Vagina (tissue), 2 donors: ENCODE results near the gene CRADD. TPM values are rescaled to one million over a fixed set of nuclear protein-coding genes. Genes with fewer than 3 reads are reported as not detected.
"Not testable (repeated sequence)": the region's sequence is repeated elsewhere in the genome, so short reads cannot be mapped to it uniquely, and the experiment has no call there.

ENCODE experiments used
- DNase-seq, 2 donors: peaks; one replicate each; pipeline ENCODE4 v3.0.0-alpha.2; 2017; ENCODE audit errors: extremely low spot score in 2 of 2
- H3K27ac ChIP-seq: fragments of 200-600 bp; sonication (generic); one replicate; pipeline ENCODE4 v1.5.1; 2019
- H3K27me3 ChIP-seq: fragments of 200-600 bp; sonication (generic); one replicate; pipeline ENCODE4 v1.5.1; 2019
- H3K36me3 ChIP-seq, 2 donors: fragments of 200-600 bp; sonication (generic); one replicate each; pipeline ENCODE4 v1.5.1; 2017 to 2019
- H3K4me1 ChIP-seq: fragments of 200-600 bp; sonication (generic); one replicate; pipeline ENCODE4 v1.5.1; 2019
- H3K4me3 ChIP-seq, 2 donors: fragments of 200-600 bp; sonication (generic); 1 replicate in 1 of 2; 2 replicates in 1 of 2; pipeline ENCODE4 v1.5.1; 2016 to 2019
- H3K9me3 ChIP-seq: fragments of 200-600 bp; sonication (generic); one replicate; pipeline ENCODE4 v1.5.1; 2019
- CTCF ChIP-seq, 3 experiments: fragments of 450-650 bp in 2 of 3; fragments of 200-600 bp in 1 of 3; sonication (generic) in 1 of 3; IDR thresholded peaks; one replicate each; pipeline ENCODE4 v1.5.1; 2017 to 2019; ENCODE audit warnings: antibody characterized with exemption in 3 of 3, mild to moderate bottlenecking in 2 of 3, moderate library complexity in 2 of 3
- POLR2A ChIP-seq, 2 donors: fragments of 450-650 bp; IDR thresholded peaks; one replicate each; pipeline ENCODE4 v1.6.1; 2017; ENCODE audit warnings: antibody characterized with exemption in 2 of 2, mild to moderate bottlenecking in 2 of 2, moderate library complexity in 2 of 2
- POLR2AphosphoS5 ChIP-seq, 2 donors: sonication (generic); formaldehyde crosslinking; IDR thresholded peaks; one replicate each; pipeline ENCODE4 v1.9.0; 2017; ENCODE audit warnings: antibody characterized with exemption in 2 of 2, mild to moderate bottlenecking in 2 of 2, low read depth in 1 of 2; ENCODE audit not compliant: insufficient read depth in 1 of 2
- intact Hi-C: fragments of 100-400 bp; cut with DNase I; formaldehyde crosslinking; loops from one replicate; pipeline ENCODE4 v1.15.1; 2023
- total RNA-seq: library from RNA; depleted of rRNA; stranded (reverse); fragments of >200 nt; gene quantifications from one replicate; pipeline ENCODE4 v1.2.3, GENCODE V29; 2016

CRADD gene
- total RNA-seq, 1 donor from 2014 or later: 40.8 TPM

GRCh38 chr12:93880853-93881522, 203.8 kb downstream of the CRADD start:
- no peaks in the 10 kb centered on the region for H3K36me3 ChIP-seq

GRCh38 chr12:93882763-93883162, 205.6 kb downstream of the CRADD start:
- H3K4me3 ChIP-seq: no peak overlapping the region
- no peaks in the 10 kb centered on the region for H3K36me3 ChIP-seq
- H3K9me3 ChIP-seq: no peaks in the 10 kb centered on the region
- no peak for DNase-seq
- no peaks in the 10 kb centered on the region for H3K27me3 ChIP-seq
- H3K27ac ChIP-seq: no peak overlapping the region
- no peaks in the 10 kb centered on the region for H3K4me1 ChIP-seq
- intact Hi-C loops: no loop called here
- TF ChIP-seq CTCF (IDR thresholded peaks at IDR 0.05) (no peak), POLR2AphosphoS5 (IDR thresholded peaks at IDR 0.05; ENCODE audit: insufficient read depth in 1 of 2, low read depth in 1 of 2) (no peak), POLR2A (IDR thresholded peaks at IDR 0.05) (no peak)

More at GRCh38 chr12:93880853-93881522, 203.8 kb downstream of the CRADD start:
- H3K9me3 ChIP-seq: no peaks in the 10 kb centered on the region
- no peaks in the 10 kb centered on the region for H3K27me3 ChIP-seq
- intact Hi-C loops: no loop called here
- no peak overlapping the region for H3K27ac ChIP-seq
- no peak for TF ChIP-seq CTCF (IDR thresholded peaks at IDR 0.05)
- TF ChIP-seq POLR2A (IDR thresholded peaks at IDR 0.05): no peak
- TF ChIP-seq POLR2AphosphoS5 (IDR thresholded peaks at IDR 0.05; ENCODE audit: insufficient read depth in 1 of 2, low read depth in 1 of 2): no peak
- H3K4me1 ChIP-seq: no peaks in the 10 kb centered on the region
- DNase-seq: no peak
- H3K4me3 ChIP-seq: no peak overlapping the region

- DNase-seq: no peak
- Histone ChIP-seq H3K27me3 (no peaks in the 10 kb centered on the region), H3K4me1 (no peaks in the 10 kb centered on the region), H3K36me3 (no peaks in the 10 kb centered on the region), H3K4me3 (no peak overlapping the region), H3K27ac (no peak overlapping the region), H3K9me3 (no peaks in the 10 kb centered on the region)
- intact Hi-C loops: no loop called here
- TF ChIP-seq POLR2AphosphoS5 (IDR thresholded peaks at IDR 0.05; ENCODE audit: insufficient read depth in 1 of 2, low read depth in 1 of 2) (no peak), CTCF (IDR thresholded peaks at IDR 0.05) (no peak), POLR2A (IDR thresholded peaks at IDR 0.05) (no peak)
These were observed 206.4 kb downstream of the CRADD start for GRCh38 chr12:93883436-93884154.

- Histone ChIP-seq H3K36me3 (no peaks in the 10 kb centered on the region), H3K9me3 (no peaks in the 10 kb centered on the region), H3K4me3 (no peak overlapping the region), H3K27ac (no peak overlapping the region), H3K27me3 (no peaks in the 10 kb centered on the region), H3K4me1 (no peaks in the 10 kb centered on the region)
- intact Hi-C loops: no loop called here
- DNase-seq: no peak
- no peak for TF ChIP-seq POLR2AphosphoS5 (IDR thresholded peaks at IDR 0.05; ENCODE audit: insufficient read depth in 1 of 2, low read depth in 1 of 2)
- no peak for TF ChIP-seq CTCF (IDR thresholded peaks at IDR 0.05)
- no peak for TF ChIP-seq POLR2A (IDR thresholded peaks at IDR 0.05)
These were observed 207.8 kb downstream of the CRADD start for GRCh38 chr12:93884794-93885460.

- H3K4me1 ChIP-seq, H3K4me3 ChIP-seq, H3K9me3 ChIP-seq, H3K36me3 ChIP-seq, intact Hi-C loops, H3K27me3 ChIP-seq, DNase-seq: not testable (repeated sequence)
- peak overlapping the region; percentile 29 for H3K27ac ChIP-seq
These were observed 208.9 kb downstream of the CRADD start for GRCh38 chr12:93885973-93886532.
